Lower lobe of right lung (tissue), 2 donors: ENCODE data around the gene C2orf42. TPM values are rescaled to one million over a fixed set of nuclear protein-coding genes. Genes with fewer than 3 reads are reported as not detected.
A peak's percentile ranks its signal among the peaks of the same experiment; 100 is the strongest.
"Not testable (repeated sequence)": the region's sequence is repeated elsewhere in the genome, so short reads cannot be mapped to it uniquely, and the experiment has no call there.

Experiments used
- ATAC-seq, 2 donors: fragments of 200-7000 bp; cut with Tn5 transposase; one replicate each; pipeline ENCODE4 v1.9.1; 2020 to 2022; ENCODE audit warnings: mild to moderate bottlenecking in 2 of 2, moderate library complexity in 2 of 2
- DNase-seq: peaks from one replicate; pipeline ENCODE4 v3.0.0-alpha.2; 2020
- H3K27ac ChIP-seq: fragments of 200-600 bp; one replicate; pipeline ENCODE4 v1.8.0; 2022
- H3K27me3 ChIP-seq: fragments of 200-600 bp; one replicate; pipeline ENCODE4 v1.8.0; 2022; ENCODE audit warnings: low read depth
- H3K36me3 ChIP-seq: fragments of 200-600 bp; one replicate; pipeline ENCODE4 v1.8.0; 2022; ENCODE audit warnings: mild to moderate bottlenecking
- H3K4me1 ChIP-seq: fragments of 200-600 bp; one replicate; pipeline ENCODE4 v1.8.0; 2022
- H3K4me3 ChIP-seq: fragments of 200-600 bp; one replicate; pipeline ENCODE4 v1.8.0; 2022; ENCODE audit warnings: mild to moderate bottlenecking
- H3K9me3 ChIP-seq: fragments of 200-600 bp; one replicate; pipeline ENCODE4 v1.8.0; 2022
- CTCF ChIP-seq: fragments of 200-600 bp; IDR thresholded peaks from one replicate; pipeline ENCODE4 v1.8.0; 2022; ENCODE audit warnings: antibody characterized with exemption, mild to moderate bottlenecking
- intact Hi-C: fragments of 100-400 bp; cut with DNase I; formaldehyde crosslinking; loops from one replicate; pipeline ENCODE4 v1.11.0; 2022
- total RNA-seq: library from RNA; stranded (reverse); fragmentation: NEBNext Ultra II Directional; extraction: Animal tissue kit (Norgen Biotek cat#: 25700); gene quantifications from one replicate; pipeline ENCODE4 v1.2.1, GENCODE V29; 2021
- donor health status: DM: no; HTN: yes; CAD: no; lungs with severe emphysema.

Gene C2orf42
- total RNA-seq, 1 donor from 2014 or later: 18.0 TPM

- peak overlapping the region; percentile 66 for H3K4me3 ChIP-seq
- no peaks in the 10 kb centered on the region for H3K9me3 ChIP-seq
- H3K27me3 ChIP-seq: no peaks in the 10 kb centered on the region
- DNase-seq (peak; percentile 100), ATAC-seq (peak; percentile 83 to 93)
- TF ChIP-seq CTCF: peak; percentile 95
- no peaks in the 10 kb centered on the region for H3K36me3 ChIP-seq
- peak overlapping the region; percentile 100 for H3K27ac ChIP-seq
- intact Hi-C loops: loop anchor here (5.0 to 10.0 kb wide), 2 partner anchors 55 to 228 kb away; partner anchors contain the start of genes MXD1 and PCBP1
- H3K4me1 ChIP-seq: peaks cover 28% of the 10 kb centered on the region
These were observed 48.1 kb downstream of the C2orf42 start for GRCh38 chr2:70142590-70143313.

GRCh38 chr2:70141902-70142589 is 48.8 kb downstream of the C2orf42 start:
- H3K4me1 ChIP-seq: peaks cover 34% of the 10 kb centered on the region
- peak overlapping the region; percentile 66 for H3K4me3 ChIP-seq
- H3K9me3 ChIP-seq: no peaks in the 10 kb centered on the region
- TF ChIP-seq CTCF: no peak
- peak; percentile 89 for DNase-seq
- no peaks in the 10 kb centered on the region for H3K36me3 ChIP-seq
- ATAC-seq: peak; percentile 81 to 84
- H3K27ac ChIP-seq: peak overlapping the region; percentile 100
- H3K27me3 ChIP-seq: no peaks in the 10 kb centered on the region
- intact Hi-C loops: loop anchor here (5.0 to 10.0 kb wide), 2 partner anchors 55 to 227 kb away; partner anchors contain the start of genes MXD1 and PCBP1

GRCh38 chr2:70141212-70141901 is 49.5 kb downstream of the C2orf42 start:
- peak; percentile 69 for DNase-seq
- peak overlapping the region; percentile 66 for H3K4me3 ChIP-seq
- ATAC-seq: peak; percentile 63 to 65
- no peaks in the 10 kb centered on the region for H3K27me3 ChIP-seq
- no peaks in the 10 kb centered on the region for H3K36me3 ChIP-seq
- peak overlapping the region; percentile 100 for H3K27ac ChIP-seq
- H3K4me1 ChIP-seq: peaks cover 38% of the 10 kb centered on the region
- intact Hi-C loops: loop anchor here (5.0 to 10.0 kb wide), 2 partner anchors 54 to 227 kb away; partner anchors contain the start of genes MXD1 and PCBP1
- peak; percentile 42 for TF ChIP-seq CTCF
- H3K9me3 ChIP-seq: no peaks in the 10 kb centered on the region

- Histone ChIP-seq H3K36me3 (no peaks in the 10 kb centered on the region), H3K4me3 (no peak overlapping the region), H3K9me3 (no peaks in the 10 kb centered on the region), H3K4me1 (peaks cover 44% of the 10 kb centered on the region), H3K27me3 (no peaks in the 10 kb centered on the region), H3K27ac (peak overlapping the region; percentile 100)
- DNase-seq (no peak), ATAC-seq (no peak)
- intact Hi-C loops: loop anchor here (5.0 to 10.0 kb wide), 2 partner anchors 54 to 226 kb away; partner anchors contain the start of genes MXD1 and PCBP1
- TF ChIP-seq CTCF: no peak
These were observed 50.0 kb downstream of the C2orf42 start for GRCh38 chr2:70140791-70141211.

- H3K4me3 ChIP-seq, intact Hi-C loops, H3K9me3 ChIP-seq, H3K36me3 ChIP-seq, H3K27me3 ChIP-seq, ATAC-seq: not testable (repeated sequence)
- H3K27ac ChIP-seq: peak overlapping the region; percentile 91
- H3K4me1 ChIP-seq: peaks cover 60% of the 10 kb centered on the region
- DNase-seq: peak; percentile 21
These were observed 56.4 kb downstream of the C2orf42 start for GRCh38 chr2:70134323-70134983.
